ENCODE data around the gene VEZF1.

VEZF1 gene

DNA sequence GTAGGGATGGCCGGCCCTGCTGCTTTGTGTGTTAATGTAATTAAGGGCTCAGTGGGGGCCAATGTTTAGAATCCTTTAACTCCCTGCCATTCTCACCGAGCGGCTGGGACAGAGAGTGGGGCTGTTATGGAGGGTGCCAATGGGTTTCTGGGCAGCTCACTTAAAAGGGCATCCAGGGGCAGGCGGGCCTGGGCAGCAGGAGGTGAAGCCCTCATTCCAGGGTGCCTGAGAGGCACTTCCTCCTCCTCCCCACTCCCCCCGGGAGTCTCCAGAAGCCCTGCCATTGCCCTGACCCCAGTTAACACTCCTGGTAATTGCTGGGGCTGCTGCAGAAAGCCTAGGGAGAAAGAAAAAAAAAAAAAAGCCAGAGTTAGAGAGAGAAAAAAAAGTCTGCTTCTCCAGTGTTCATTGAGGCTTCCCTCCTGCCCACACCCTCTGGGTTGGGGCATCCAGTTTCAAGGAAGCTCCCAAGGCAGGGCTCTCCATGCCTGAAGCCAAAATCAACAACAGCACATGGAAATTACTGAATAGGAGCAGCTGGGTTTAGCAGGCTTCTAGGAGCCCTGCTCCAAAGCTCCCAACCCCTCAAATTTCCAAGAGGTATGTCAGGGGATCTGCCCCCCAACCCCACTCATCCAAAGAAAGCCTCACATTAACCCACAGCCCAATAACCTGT, 60.9 kb downstream of the VEZF1 start:
- Histone ChIP-seq H3K4me1 (ENCODE audit: control insufficient read depth, low read length) (peaks cover 5% of the 10 kb centered on the region; the same call in 1 of the 2 replicates), H4K20me1 (ENCODE audit: control insufficient read depth, insufficient read depth, low read depth, low read length) (no peaks in the 10 kb centered on the region; the same call in 1 of the 2 replicates), H3K36me3 (ENCODE audit: control insufficient read depth, low read length) (no peaks in the 10 kb centered on the region), H3K9me2 (replicated peaks; ENCODE audit: control insufficient read depth, low read length) (no peaks in the 10 kb centered on the region), H3K27ac (ENCODE audit: low read depth, low read length) (no peak overlapping the region), H3K27me3 (ENCODE audit: control insufficient read depth, low read length) (peaks cover 49% of the 10 kb centered on the region), H3K9me3 (ENCODE audit: control insufficient read depth, insufficient read depth, low read length) (no peaks in the 10 kb centered on the region), H3K4me2 (ENCODE audit: low read length) (no peak overlapping the region), H3F3A (ENCODE audit: control insufficient read depth, insufficient read depth) (no peaks in the 10 kb centered on the region), H3K79me2 (ENCODE audit: control insufficient read depth, low read length) (no peaks in the 10 kb centered on the region), H3K4me3 (ENCODE audit: low read length) (no peak overlapping the region)
- TF ChIP-seq EZH2phosphoT487 (IDR thresholded peaks at IDR 0.05; ENCODE audit: borderline replicate concordance, low read length): no peak
- TF ChIP-seq CTCF (IDR thresholded peaks at IDR 0.05; ENCODE audit: low read depth, low read length, poor library complexity, severe bottlenecking): no peak

DNA sequence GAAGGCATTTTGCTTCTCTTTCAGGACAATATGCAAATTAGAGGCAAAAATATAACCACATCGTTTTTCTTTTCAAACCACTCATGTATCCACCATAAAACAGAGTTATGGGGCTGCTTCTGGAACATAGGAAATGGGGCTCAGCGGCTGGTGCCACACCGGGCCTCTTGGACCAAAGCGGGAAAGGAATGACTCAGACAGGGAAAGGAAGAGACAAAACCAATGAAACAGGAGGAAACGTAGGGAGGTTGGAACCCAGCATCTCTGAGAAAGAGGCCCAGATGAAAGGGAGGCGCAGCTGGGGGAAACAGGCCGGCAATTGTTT, 61.4 kb downstream of the VEZF1 start:
- no peaks in the 10 kb centered on the region; the same call in 1 of the 2 replicates for H4K20me1 ChIP-seq (ENCODE audit: control insufficient read depth, insufficient read depth, low read depth, low read length)
- no peak overlapping the region for H3K4me2 ChIP-seq (ENCODE audit: low read length)
- H3K36me3 ChIP-seq (ENCODE audit: control insufficient read depth, low read length): no peaks in the 10 kb centered on the region
- peaks cover 49% of the 10 kb centered on the region for H3K27me3 ChIP-seq (ENCODE audit: control insufficient read depth, low read length)
- TF ChIP-seq EZH2phosphoT487 (IDR thresholded peaks at IDR 0.05; ENCODE audit: borderline replicate concordance, low read length): no peak
- TF ChIP-seq CTCF (IDR thresholded peaks at IDR 0.05; ENCODE audit: low read depth, low read length, poor library complexity, severe bottlenecking): no peak
- no peaks in the 10 kb centered on the region for H3F3A ChIP-seq (ENCODE audit: control insufficient read depth, insufficient read depth)
- H3K9me3 ChIP-seq (ENCODE audit: control insufficient read depth, insufficient read depth, low read length): no peaks in the 10 kb centered on the region
- no peaks in the 10 kb centered on the region for H3K9me2 ChIP-seq (replicated peaks; ENCODE audit: control insufficient read depth, low read length)
- H3K4me3 ChIP-seq (ENCODE audit: low read length): no peak overlapping the region
- peaks cover 5% of the 10 kb centered on the region; the same call in 1 of the 2 replicates for H3K4me1 ChIP-seq (ENCODE audit: control insufficient read depth, low read length)
- no peaks in the 10 kb centered on the region for H3K79me2 ChIP-seq (ENCODE audit: control insufficient read depth, low read length)
- H3K27ac ChIP-seq (ENCODE audit: low read depth, low read length): no peak overlapping the region

DNA sequence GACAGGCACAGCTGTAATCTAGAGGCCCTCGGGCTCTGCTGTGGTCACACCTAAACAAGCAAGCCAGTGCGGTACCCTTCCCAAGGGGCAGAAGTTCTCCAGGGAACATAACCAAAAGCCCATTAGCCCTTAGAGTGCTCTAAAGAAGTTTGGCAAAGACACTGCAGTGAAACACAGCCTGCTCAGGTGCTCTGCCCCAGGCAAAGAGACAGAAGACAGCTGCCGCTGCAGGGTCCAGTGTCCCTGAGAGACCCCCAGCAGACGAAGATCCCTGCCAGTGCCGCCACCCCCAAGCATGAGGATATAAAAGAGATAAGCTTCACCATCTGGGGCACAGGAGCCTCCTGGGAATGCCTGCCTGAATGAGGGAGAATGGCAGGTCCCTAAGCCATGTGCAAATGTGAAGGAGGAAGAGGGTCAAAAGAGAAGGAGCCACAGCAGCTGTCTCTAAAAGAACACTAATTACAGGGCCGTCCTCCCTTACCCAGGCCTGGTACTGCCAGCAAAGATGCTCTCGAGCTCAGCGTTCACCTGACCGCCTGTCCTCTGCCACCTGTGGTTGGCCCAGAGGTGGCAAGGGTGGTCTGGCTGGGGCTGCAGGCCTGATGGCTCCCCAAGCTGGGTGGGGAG, 62.6 kb downstream of the VEZF1 start:
- H3K9me2 ChIP-seq (replicated peaks; ENCODE audit: control insufficient read depth, low read length): no peaks in the 10 kb centered on the region
- H3K79me2 ChIP-seq (ENCODE audit: control insufficient read depth, low read length): no peaks in the 10 kb centered on the region
- no peaks in the 10 kb centered on the region for H3K9me3 ChIP-seq (ENCODE audit: control insufficient read depth, insufficient read depth, low read length)
- peaks cover 51% of the 10 kb centered on the region for H3K27me3 ChIP-seq (ENCODE audit: control insufficient read depth, low read length)
- H3F3A ChIP-seq (ENCODE audit: control insufficient read depth, insufficient read depth): no peaks in the 10 kb centered on the region
- H3K27ac ChIP-seq (ENCODE audit: low read depth, low read length): no peak overlapping the region
- TF ChIP-seq CTCF (IDR thresholded peaks at IDR 0.05; ENCODE audit: low read depth, low read length, poor library complexity, severe bottlenecking) (no peak), EZH2phosphoT487 (IDR thresholded peaks at IDR 0.05; ENCODE audit: borderline replicate concordance, low read length) (no peak)
- H3K36me3 ChIP-seq (ENCODE audit: control insufficient read depth, low read length): no peaks in the 10 kb centered on the region
- no peak overlapping the region for H3K4me2 ChIP-seq (ENCODE audit: low read length)
- H3K4me3 ChIP-seq (ENCODE audit: low read length): no peak overlapping the region
- H4K20me1 ChIP-seq (ENCODE audit: control insufficient read depth, insufficient read depth, low read depth, low read length): no peaks in the 10 kb centered on the region; the same call in 1 of the 2 replicates
- peaks cover 5% of the 10 kb centered on the region; the same call in 1 of the 2 replicates for H3K4me1 ChIP-seq (ENCODE audit: control insufficient read depth, low read length)

All from DOHH2 (cell line).